ENCODE data around the gene POU6F1.

POU6F1 gene

GRCh38 chr12:51183349-51183748, 34.5 kb downstream of the POU6F1 start:
- no peak for TF ChIP-seq SIN3A (IDR thresholded peaks at IDR 0.05; ENCODE audit: borderline replicate concordance, insufficient read depth, low read length)
- no peak for TF ChIP-seq TAF1 (IDR thresholded peaks at IDR 0.05; ENCODE audit: borderline replicate concordance, insufficient read depth, low read length)
- TF ChIP-seq REST (IDR thresholded peaks at IDR 0.05; ENCODE audit: insufficient read depth in 1 of 2, low read depth in 2 of 2, low read length in 2 of 2): no peak
- TF ChIP-seq POLR2AphosphoS5 (IDR thresholded peaks at IDR 0.05; ENCODE audit: low read depth, low read length): no peak
- TF ChIP-seq FOXP2 (optimal IDR thresholded peaks at IDR 0.05; ENCODE audit: borderline replicate concordance, extremely low read depth, extremely low read length, insufficient read depth): no peak

- TF ChIP-seq SIN3A (IDR thresholded peaks at IDR 0.05; ENCODE audit: borderline replicate concordance, insufficient read depth, low read length) (no peak), TAF1 (IDR thresholded peaks at IDR 0.05; ENCODE audit: borderline replicate concordance, insufficient read depth, low read length) (no peak), POLR2AphosphoS5 (IDR thresholded peaks at IDR 0.05; ENCODE audit: low read depth, low read length) (no peak)
Measured at GRCh38 chr12:51181558-51181957, 36.3 kb downstream of the POU6F1 start.

- TF ChIP-seq POLR2AphosphoS5 (IDR thresholded peaks at IDR 0.05; ENCODE audit: low read depth, low read length) (no peak), TAF1 (IDR thresholded peaks at IDR 0.05; ENCODE audit: borderline replicate concordance, insufficient read depth, low read length) (no peak), FOXP2 (optimal IDR thresholded peaks at IDR 0.05; ENCODE audit: borderline replicate concordance, extremely low read depth, extremely low read length, insufficient read depth) (no peak), REST (IDR thresholded peaks at IDR 0.05; ENCODE audit: insufficient read depth in 1 of 2, low read depth in 2 of 2, low read length in 2 of 2) (no peak)
Measured at GRCh38 chr12:51177897-51178296, 40.0 kb downstream of the POU6F1 start.

- no peak for TF ChIP-seq POLR2AphosphoS5 (IDR thresholded peaks at IDR 0.05; ENCODE audit: low read depth, low read length)
- TF ChIP-seq FOXP2 (optimal IDR thresholded peaks at IDR 0.05; ENCODE audit: borderline replicate concordance, extremely low read depth, extremely low read length, insufficient read depth): no peak
- TF ChIP-seq REST (IDR thresholded peaks at IDR 0.05; ENCODE audit: insufficient read depth in 1 of 2, low read depth in 2 of 2, low read length in 2 of 2): no peak
- no peak for TF ChIP-seq TAF1 (IDR thresholded peaks at IDR 0.05; ENCODE audit: borderline replicate concordance, insufficient read depth, low read length)
- TF ChIP-seq SIN3A (IDR thresholded peaks at IDR 0.05; ENCODE audit: borderline replicate concordance, insufficient read depth, low read length): no peak
Measured at GRCh38 chr12:51174501-51174900, 43.4 kb downstream of the POU6F1 start.

GRCh38 chr12:51172515-51173431, 45.1 kb downstream of the POU6F1 start, which contains the start of gene TFCP2:
TSS of gene TFCP2 (minus strand) at chr12:51173135. CDS start at chr12:51172422, 713 bp downstream.
- TF ChIP-seq REST (IDR thresholded peaks at IDR 0.05; ENCODE audit: insufficient read depth in 1 of 2, low read depth in 2 of 2, low read length in 2 of 2) (no peak), FOXP2 (optimal IDR thresholded peaks at IDR 0.05; ENCODE audit: borderline replicate concordance, extremely low read depth, extremely low read length, insufficient read depth) (peak; percentile 8), TAF1 (IDR thresholded peaks at IDR 0.05; ENCODE audit: borderline replicate concordance, insufficient read depth, low read length) (peak; percentile 71), SIN3A (IDR thresholded peaks at IDR 0.05; ENCODE audit: borderline replicate concordance, insufficient read depth, low read length) (no peak; the same call in 1 of the 2 replicates), POLR2AphosphoS5 (IDR thresholded peaks at IDR 0.05; ENCODE audit: low read depth, low read length) (peak; percentile 72)
